Middle frontal gyrus (tissue), 1 donor: ENCODE measurements around the gene WNT8A.

Experiments used
- DNase-seq: peaks from one replicate; pipeline ENCODE4 v3.0.0-alpha.2; 2015; ENCODE audit warnings: low spot score; ENCODE audit errors: extremely low spot score

The WNT8A gene

DNA sequence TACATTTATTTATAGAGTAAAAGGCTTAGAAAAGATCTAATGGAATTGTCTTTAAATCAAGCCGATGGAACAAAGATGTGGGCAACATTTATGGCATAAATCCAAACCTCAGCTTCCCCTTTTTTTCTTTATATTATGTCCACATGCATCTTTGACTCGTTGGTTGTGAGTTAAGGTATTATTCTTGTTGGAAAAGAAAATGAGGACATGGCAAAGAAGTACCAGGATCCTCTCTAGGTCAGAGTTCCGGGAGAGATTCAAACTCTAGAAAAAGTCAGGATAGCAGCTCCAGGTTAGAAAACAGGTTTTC is 55.9 kb downstream of the WNT8A start:
- DNase-seq = no peak

DNA sequence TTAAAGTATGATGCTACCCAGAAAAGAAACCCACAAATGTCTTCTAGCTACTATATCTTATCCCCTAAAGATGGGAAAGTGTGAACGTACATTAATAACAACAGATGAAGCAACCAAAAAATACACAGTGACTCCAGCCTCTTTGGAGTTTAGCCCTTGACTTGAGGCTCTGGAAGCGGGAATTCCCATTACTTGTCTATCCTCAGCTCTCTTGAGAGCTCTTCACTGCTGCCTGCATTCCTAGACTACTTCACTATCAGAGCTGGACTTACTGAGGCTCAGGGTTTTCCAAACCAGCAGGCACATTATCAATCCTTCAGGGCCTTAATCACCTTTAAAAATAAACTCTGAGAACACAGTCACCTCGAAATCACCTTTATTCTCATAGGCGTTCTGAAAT is 56.4 kb downstream of the WNT8A start:
- DNase-seq = no peak
